ENCODE measurements around the gene FLNB. TPM values are rescaled to one million over a fixed set of nuclear protein-coding genes. Genes with fewer than 3 reads are reported as not detected.

FLNB gene
- total RNA-seq, 1 experiment from 2014 or later: 14.2 TPM

- Histone ChIP-seq H3K27me3 (ENCODE audit: low read length) (no peaks in the 10 kb centered on the region), H3K9ac (ENCODE audit: low read length) (no peak overlapping the region), H3K4me1 (ENCODE audit: low read length) (no peaks in the 10 kb centered on the region), H3K4me3 (ENCODE audit: low read length) (no peak overlapping the region), H3K27ac (ENCODE audit: low read length) (no peak overlapping the region), H3K9me3 (ENCODE audit: low read length) (no peaks in the 10 kb centered on the region), H3K79me2 (ENCODE audit: low read length) (no peaks in the 10 kb centered on the region), H2AFZ (ENCODE audit: low read length) (no peak overlapping the region), H3K4me2 (ENCODE audit: low read depth, low read length, poor library complexity, severe bottlenecking) (no peak overlapping the region), H3K9me2 (replicated peaks; ENCODE audit: insufficient read depth, low read length) (no peaks in the 10 kb centered on the region), H4K20me1 (ENCODE audit: insufficient read depth, low read depth, low read length) (peaks cover 20% of the 10 kb centered on the region; the same call in 1 of the 2 replicates), H3K36me3 (ENCODE audit: insufficient read depth, low read length) (no peaks in the 10 kb centered on the region)
- no peak for DNase-seq
These were observed 56.9 kb downstream of the FLNB start for GRCh38 chr3:58064923-58065638.

GRCh38 chr3:58065700-58066167 is 57.5 kb downstream of the FLNB start:
- H4K20me1 ChIP-seq (ENCODE audit: insufficient read depth, low read depth, low read length): peaks cover 20% of the 10 kb centered on the region; the same call in 1 of the 2 replicates
- H3K9ac ChIP-seq (ENCODE audit: low read length): no peak overlapping the region
- H3K79me2 ChIP-seq (ENCODE audit: low read length): no peaks in the 10 kb centered on the region

GRCh38 chr3:58066842-58067241 is 58.6 kb downstream of the FLNB start:
- H3K79me2 ChIP-seq (ENCODE audit: low read length): no peaks in the 10 kb centered on the region
- peaks cover 15% of the 10 kb centered on the region; the same call in 1 of the 2 replicates for H4K20me1 ChIP-seq (ENCODE audit: insufficient read depth, low read depth, low read length)
- no peaks in the 10 kb centered on the region for H3K27me3 ChIP-seq (ENCODE audit: low read length)
- H3K4me3 ChIP-seq (ENCODE audit: low read length): no peak overlapping the region
- H3K9me3 ChIP-seq (ENCODE audit: low read length): no peaks in the 10 kb centered on the region
- H2AFZ ChIP-seq (ENCODE audit: low read length): no peak overlapping the region
- no peaks in the 10 kb centered on the region for H3K4me1 ChIP-seq (ENCODE audit: low read length)
- no peak overlapping the region for H3K27ac ChIP-seq (ENCODE audit: low read length)
- no peaks in the 10 kb centered on the region for H3K36me3 ChIP-seq (ENCODE audit: insufficient read depth, low read length)
- no peak for DNase-seq
- H3K9me2 ChIP-seq (replicated peaks; ENCODE audit: insufficient read depth, low read length): no peaks in the 10 kb centered on the region
- no peak overlapping the region for H3K4me2 ChIP-seq (ENCODE audit: low read depth, low read length, poor library complexity, severe bottlenecking)
- no peak overlapping the region for H3K9ac ChIP-seq (ENCODE audit: low read length)

More at GRCh38 chr3:58065700-58066167, 57.5 kb downstream of the FLNB start:
- H3K27me3 ChIP-seq (ENCODE audit: low read length): no peaks in the 10 kb centered on the region
- no peak overlapping the region for H3K27ac ChIP-seq (ENCODE audit: low read length)
- no peak overlapping the region for H3K4me2 ChIP-seq (ENCODE audit: low read depth, low read length, poor library complexity, severe bottlenecking)
- no peaks in the 10 kb centered on the region for H3K9me2 ChIP-seq (replicated peaks; ENCODE audit: insufficient read depth, low read length)
- no peaks in the 10 kb centered on the region for H3K4me1 ChIP-seq (ENCODE audit: low read length)
- H3K36me3 ChIP-seq (ENCODE audit: insufficient read depth, low read length): no peaks in the 10 kb centered on the region
- H3K4me3 ChIP-seq (ENCODE audit: low read length): no peak overlapping the region
- DNase-seq: no peak
- H2AFZ ChIP-seq (ENCODE audit: low read length): no peak overlapping the region
- no peaks in the 10 kb centered on the region for H3K9me3 ChIP-seq (ENCODE audit: low read length)

GRCh38 chr3:58068122-58068809 is 60.0 kb downstream of the FLNB start:
- Histone ChIP-seq H3K36me3 (ENCODE audit: insufficient read depth, low read length) (no peaks in the 10 kb centered on the region), H3K9me3 (ENCODE audit: low read length) (no peaks in the 10 kb centered on the region), H4K20me1 (ENCODE audit: insufficient read depth, low read depth, low read length) (peaks cover 15% of the 10 kb centered on the region; the same call in 1 of the 2 replicates), H3K9me2 (replicated peaks; ENCODE audit: insufficient read depth, low read length) (no peaks in the 10 kb centered on the region), H3K79me2 (ENCODE audit: low read length) (no peaks in the 10 kb centered on the region), H3K4me1 (ENCODE audit: low read length) (no peaks in the 10 kb centered on the region), H2AFZ (ENCODE audit: low read length) (no peak overlapping the region), H3K27ac (ENCODE audit: low read length) (no peak overlapping the region), H3K4me3 (ENCODE audit: low read length) (no peak overlapping the region), H3K27me3 (ENCODE audit: low read length) (no peaks in the 10 kb centered on the region), H3K4me2 (ENCODE audit: low read depth, low read length, poor library complexity, severe bottlenecking) (no peak overlapping the region), H3K9ac (ENCODE audit: low read length) (no peak overlapping the region)
- no peak for DNase-seq

- no peaks in the 10 kb centered on the region for H3K36me3 ChIP-seq (ENCODE audit: insufficient read depth, low read length)
- H3K4me1 ChIP-seq (ENCODE audit: low read length): peaks cover 9% of the 10 kb centered on the region
- no peak overlapping the region for H3K4me2 ChIP-seq (ENCODE audit: low read depth, low read length, poor library complexity, severe bottlenecking)
- no peaks in the 10 kb centered on the region for H3K79me2 ChIP-seq (ENCODE audit: low read length)
- no peak overlapping the region for H2AFZ ChIP-seq (ENCODE audit: low read length)
- no peak overlapping the region for H3K27ac ChIP-seq (ENCODE audit: low read length)
- no peak for DNase-seq
- H3K27me3 ChIP-seq (ENCODE audit: low read length): no peaks in the 10 kb centered on the region
- H3K9me2 ChIP-seq (replicated peaks; ENCODE audit: insufficient read depth, low read length): no peaks in the 10 kb centered on the region
- 0 out of 2 replicates have a peak, but pooled peaks cover 6% of the 10 kb centered on the region for H4K20me1 ChIP-seq (ENCODE audit: insufficient read depth, low read depth, low read length)
- H3K9ac ChIP-seq (ENCODE audit: low read length): no peak overlapping the region
- no peaks in the 10 kb centered on the region for H3K9me3 ChIP-seq (ENCODE audit: low read length)
- H3K4me3 ChIP-seq (ENCODE audit: low read length): no peak overlapping the region
These were observed 63.3 kb downstream of the FLNB start for GRCh38 chr3:58071480-58071971.

- H3K79me2 ChIP-seq (ENCODE audit: low read length): no peaks in the 10 kb centered on the region
- H3K4me2 ChIP-seq (ENCODE audit: low read depth, low read length, poor library complexity, severe bottlenecking): no peak overlapping the region
- DNase-seq: no peak
- no peaks in the 10 kb centered on the region for H3K9me3 ChIP-seq (ENCODE audit: low read length)
- no peak overlapping the region for H3K9ac ChIP-seq (ENCODE audit: low read length)
- no peaks in the 10 kb centered on the region for H3K9me2 ChIP-seq (replicated peaks; ENCODE audit: insufficient read depth, low read length)
- H3K4me3 ChIP-seq (ENCODE audit: low read length): no peak overlapping the region
- no peak overlapping the region for H2AFZ ChIP-seq (ENCODE audit: low read length)
- no peaks in the 10 kb centered on the region for H3K27me3 ChIP-seq (ENCODE audit: low read length)
- H4K20me1 ChIP-seq (ENCODE audit: insufficient read depth, low read depth, low read length): no peaks in the 10 kb centered on the region
- H3K4me1 ChIP-seq (ENCODE audit: low read length): peaks cover 9% of the 10 kb centered on the region
- H3K36me3 ChIP-seq (ENCODE audit: insufficient read depth, low read length): no peaks in the 10 kb centered on the region
- no peak overlapping the region for H3K27ac ChIP-seq (ENCODE audit: low read length)
These were observed 64.0 kb downstream of the FLNB start for GRCh38 chr3:58072052-58072762.

GRCh38 chr3:58072763-58073130 is 64.5 kb downstream of the FLNB start:
- Histone ChIP-seq H3K27me3 (ENCODE audit: low read length) (no peaks in the 10 kb centered on the region), H3K9ac (ENCODE audit: low read length) (no peak overlapping the region), H3K4me2 (ENCODE audit: low read depth, low read length, poor library complexity, severe bottlenecking) (no peak overlapping the region), H3K36me3 (ENCODE audit: insufficient read depth, low read length) (no peaks in the 10 kb centered on the region), H3K79me2 (ENCODE audit: low read length) (no peaks in the 10 kb centered on the region), H3K4me3 (ENCODE audit: low read length) (no peak overlapping the region), H4K20me1 (ENCODE audit: insufficient read depth, low read depth, low read length) (no peaks in the 10 kb centered on the region), H2AFZ (ENCODE audit: low read length) (no peak overlapping the region), H3K4me1 (ENCODE audit: low read length) (peaks cover 9% of the 10 kb centered on the region), H3K27ac (ENCODE audit: low read length) (no peak overlapping the region), H3K9me3 (ENCODE audit: low read length) (no peaks in the 10 kb centered on the region), H3K9me2 (replicated peaks; ENCODE audit: insufficient read depth, low read length) (no peaks in the 10 kb centered on the region)
- no peak for DNase-seq

All from Karpas-422 (cell line).